IMR-90 (cell line): ENCODE measurements around the gene MLST8. TPM values are rescaled to one million over a fixed set of nuclear protein-coding genes. Genes with fewer than 3 reads are reported as not detected.

Experiments
- ATAC-seq: fragments of 200-7000 bp; cut with Tn5 transposase; 2 replicates; pipeline ENCODE4 v1.9.1; 2020; ENCODE audit warnings: low read depth, mild to moderate bottlenecking, moderate library complexity
- BruUV-seq: library from RNA; stranded (reverse); fragments of 400-500 nt; replicated peaks from 2 replicates; lab custom pipeline; 2021; lab: Mats Ljungman, UMichigan
- CTCF ChIA-PET: fragments of 300-600 bp; formaldehyde crosslinking; extraction: SDS; loops from one replicate; lab custom pipeline; 2021; ENCODE audit warnings: antibody characterized with exemption; lab: Yijun Ruan, JAX
- POLR2A ChIA-PET: fragments of 300-600 bp; sonication (Branson Sonifier 250); formaldehyde crosslinking; loops from one replicate; lab custom pipeline; 2022; ENCODE audit warnings: antibody characterized with exemption; ENCODE audit not compliant: unreplicated experiment; lab: Charles Lee
- DNase-seq: peaks from one replicate; pipeline ENCODE4 v3.0.0; 2013
- H2AFZ ChIP-seq: replicated peaks from 2 replicates; pipeline ENCODE3; 2013; ENCODE audit warnings: low read length, mild to moderate bottlenecking; ENCODE audit not compliant: poor library complexity
- H2AK5ac ChIP-seq: 2 replicates; pipeline ENCODE4 v1.6.1; 2013; ENCODE audit warnings: low read depth, low read length, inconsistent platforms
- H2AK9ac ChIP-seq: replicated peaks from 2 replicates; pipeline ENCODE3; 2013; ENCODE audit warnings: mild to moderate bottlenecking, low read depth, low read length, moderate library complexity; ENCODE audit not compliant: poor library complexity
- H2BK120ac ChIP-seq: 2 replicates; pipeline ENCODE4 v1.6.1; 2013; ENCODE audit warnings: low read depth, low read length, inconsistent platforms
- H2BK15ac ChIP-seq: 3 replicates; pipeline ENCODE4 v1.6.1; 2013; ENCODE audit warnings: low read depth, low read length, inconsistent platforms
- H2BK20ac ChIP-seq: 2 replicates; pipeline ENCODE4 v1.6.1; 2013; ENCODE audit warnings: low read depth, mild to moderate bottlenecking, inconsistent platforms, low read length, moderate library complexity
- H2BK5ac ChIP-seq: 2 replicates; pipeline ENCODE4 v1.6.1; 2013; ENCODE audit warnings: mild to moderate bottlenecking, low read depth, low read length, inconsistent platforms; ENCODE audit not compliant: poor library complexity, severe bottlenecking
- H3K14ac ChIP-seq: replicated peaks from 2 replicates; pipeline ENCODE4 v1.6.1; 2013; ENCODE audit warnings: low read depth, low read length, inconsistent platforms
- H3K18ac ChIP-seq: 2 replicates; pipeline ENCODE4 v1.6.1; 2013; ENCODE audit warnings: low read depth, low read length, control low read depth
- H3K23ac ChIP-seq: 2 replicates; pipeline ENCODE4 v1.6.1; 2013; ENCODE audit warnings: low read depth, low read length, inconsistent platforms
- H3K27ac ChIP-seq: 2 replicates; pipeline ENCODE4 v1.5.1; 2013; ENCODE audit warnings: mild to moderate bottlenecking, control low read depth, low read length; ENCODE audit not compliant: insufficient read depth
- H3K27me3 ChIP-seq: 2 replicates; pipeline ENCODE4 v1.6.1; 2013; ENCODE audit warnings: low read length; ENCODE audit not compliant: control insufficient read depth, insufficient read depth
- H3K36me3 ChIP-seq: 2 replicates; pipeline ENCODE4 v1.6.1; 2013; ENCODE audit warnings: low read length, mixed read lengths; ENCODE audit not compliant: control insufficient read depth, insufficient read depth
- H3K4ac ChIP-seq: 2 replicates; pipeline ENCODE4 v1.6.1; 2013; ENCODE audit warnings: low read depth, low read length, inconsistent platforms
- H3K4me1 ChIP-seq: 2 replicates; pipeline ENCODE4 v1.6.1; 2013; ENCODE audit warnings: low read length, mixed read lengths; ENCODE audit not compliant: control insufficient read depth, insufficient read depth
- H3K4me2 ChIP-seq: 2 replicates; pipeline ENCODE4 v1.6.1; 2013; ENCODE audit warnings: low read depth, mild to moderate bottlenecking, control low read depth, low read length, moderate library complexity
- H3K4me3 ChIP-seq: 2 replicates; pipeline ENCODE4 v1.5.1; 2013; ENCODE audit warnings: low read depth, mild to moderate bottlenecking, control low read depth, low read length, moderate library complexity; ENCODE audit not compliant: insufficient read depth
- H3K56ac ChIP-seq: 2 replicates; pipeline ENCODE4 v1.6.1; 2013; ENCODE audit warnings: low read length, inconsistent platforms; ENCODE audit not compliant: insufficient read depth; ENCODE audit errors: extremely low read depth
- H3K79me1 ChIP-seq, 2 experiments: 2 replicates each; pipeline ENCODE4 v1.6.1; 2013; ENCODE audit warnings: low read length in 2 of 2, inconsistent platforms in 1 of 2, low read depth in 1 of 2
- H3K9ac ChIP-seq: 2 replicates; pipeline ENCODE4 v1.6.1; 2013; ENCODE audit warnings: low read depth, low read length, control low read depth
- H3K9me1 ChIP-seq: 2 replicates; pipeline ENCODE4 v1.6.1; 2013; ENCODE audit warnings: low read length, inconsistent platforms; ENCODE audit not compliant: insufficient read depth
- H3K9me3 ChIP-seq: 2 replicates; pipeline ENCODE4 v1.6.1; 2013; ENCODE audit warnings: low read length; ENCODE audit not compliant: control insufficient read depth, insufficient read depth
- H4K20me1 ChIP-seq: 2 replicates; pipeline ENCODE4 v1.6.1; 2013; ENCODE audit warnings: low read length, inconsistent platforms; ENCODE audit not compliant: insufficient read depth
- H4K5ac ChIP-seq: 2 replicates; pipeline ENCODE4 v1.6.1; 2013; ENCODE audit warnings: mild to moderate bottlenecking, low read depth, low read length, control low read depth
- H4K8ac ChIP-seq, 2 experiments: 2 replicates each; pipeline ENCODE4 v1.6.1; 2013; ENCODE audit warnings: low read depth in 2 of 2, low read length in 2 of 2, control low read depth in 1 of 2, inconsistent platforms in 1 of 2
- H4K91ac ChIP-seq: 2 replicates; pipeline ENCODE4 v1.6.1; 2013; ENCODE audit warnings: low read depth, low read length, inconsistent platforms; ENCODE audit not compliant: insufficient read depth
- BHLHE40 ChIP-seq: fragments of 150-350 bp; IDR thresholded peaks from 2 replicates; pipeline ENCODE4 v1.6.1; 2016; ENCODE audit warnings: mild to moderate bottlenecking, low read depth, low read length
- CEBPB ChIP-seq: IDR thresholded peaks from 2 replicates; pipeline ENCODE4 v1.6.1; 2012; ENCODE audit warnings: low read depth, low read length, improper control_type of control experiment
- CHD1 ChIP-seq: IDR thresholded peaks from 2 replicates; pipeline ENCODE4 v1.6.1; 2012; ENCODE audit warnings: low read depth, low read length, improper control_type of control experiment
- FOS ChIP-seq: fragments of 150-350 bp; IDR thresholded peaks from 2 replicates; pipeline ENCODE4 v1.6.1; 2016; ENCODE audit warnings: low read depth, low read length
- MAFK ChIP-seq: IDR thresholded peaks from 2 replicates; pipeline ENCODE4 v1.6.1; 2012; ENCODE audit warnings: low read depth, low read length, improper control_type of control experiment
- MAZ ChIP-seq: IDR thresholded peaks from 2 replicates; pipeline ENCODE4 v1.6.1; 2012; ENCODE audit warnings: low read depth, mild to moderate bottlenecking, low read length, improper control_type of control experiment, moderate library complexity, borderline replicate concordance
- MXI1 ChIP-seq: IDR thresholded peaks from 2 replicates; pipeline ENCODE4 v1.6.1; 2012; ENCODE audit warnings: low read depth, mild to moderate bottlenecking, low read length, moderate library complexity, borderline replicate concordance
- NFE2L2 ChIP-seq: fragments of 150-350 bp; IDR thresholded peaks from 2 replicates; pipeline ENCODE4 v1.6.1; 2016; ENCODE audit warnings: low read depth, mild to moderate bottlenecking, low read length
- POLR2A ChIP-seq: IDR thresholded peaks from 2 replicates; pipeline ENCODE4 v1.6.1; 2012; ENCODE audit warnings: mild to moderate bottlenecking, low read depth, low read length
- RAD21 ChIP-seq: IDR thresholded peaks from 2 replicates; pipeline ENCODE4 v1.6.1; 2012; ENCODE audit warnings: low read length, improper control_type of control experiment
- RCOR1 ChIP-seq: IDR thresholded peaks from 2 replicates; pipeline ENCODE4 v1.6.1; 2012; ENCODE audit warnings: mild to moderate bottlenecking, low read length, improper control_type of control experiment; ENCODE audit not compliant: insufficient replicate concordance
- RFX5 ChIP-seq: IDR thresholded peaks from 2 replicates; pipeline ENCODE4 v1.8.0; 2012; ENCODE audit warnings: low read depth, mild to moderate bottlenecking, low read length, moderate library complexity
- SMC3 ChIP-seq: fragments of 150-350 bp; IDR thresholded peaks from 2 replicates; pipeline ENCODE4 v1.6.1; 2016; ENCODE audit warnings: low read depth, mild to moderate bottlenecking, antibody characterized with exemption, low read length, moderate library complexity
- WGBS, 2 experiments: methylation state at CpG; one replicate each; pipeline versions ENCODE4 v1.1.5 to v1.1.7; 2013; ENCODE audit warnings: missing lambda C conversion rate in 2 of 2; ENCODE audit not compliant: insufficient read length in 1 of 2; ENCODE audit errors: extremely low coverage in 2 of 2; 5-methylcytosine and 5-hydroxymethylcytosine counted together
- dilution Hi-C: fragments of 300-500 bp; cut with HindIII; formaldehyde crosslinking; loops from one replicate; pipeline ENCODE4 v1.14.3; 2018; ENCODE audit warnings: low sequenced_read_pairs; ENCODE audit not compliant: unreplicated experiment
- in situ Hi-C: fragments of 300-500 bp; cut with MboI; formaldehyde crosslinking; loops from 3 replicates; pipeline ENCODE4 v1.14.3; 2019; ENCODE audit warnings: low sequenced_read_pairs, inconsistent platforms, mixed read lengths
- intact Hi-C: fragments of 100-400 bp; cut with micrococcal nuclease; formaldehyde crosslinking; loops from 2 replicates; pipeline ENCODE4 v1.10.0; 2022
- polyA plus RNA-seq, 3 experiments: library from polyadenylated mRNA; depleted of rRNA; stranded (reverse); fragments of >200 nt; gene quantifications; 2 replicates each; pipeline ENCODE4 v1.2.3, GENCODE V29; 2012; ENCODE audit warnings: low replicate concordance in 1 of 3
- total RNA-seq: library from RNA; depleted of rRNA; stranded (reverse); fragments of >200 nt; gene quantifications from 2 replicates; pipeline ENCODE4 v1.2.3, GENCODE V29; 2012
- TF ChIP-seq, protein P1 (sequence below): fragments of 150-350 bp; IDR thresholded peaks from 2 replicates; pipeline ENCODE4 v1.6.1; 2016; ENCODE audit warnings: low read depth, mild to moderate bottlenecking, low read length, moderate library complexity, borderline replicate concordance
- TF ChIP-seq, protein P2 (sequence below): conservative IDR thresholded peaks from 2 replicates; pipeline ENCODE4 v1.5.1; 2012; ENCODE audit warnings: mild to moderate bottlenecking, low read depth, low read length, improper control_type of control experiment
- TF ChIP-seq, protein P3 (sequence below): fragments of 150-350 bp; IDR thresholded peaks from 2 replicates; pipeline ENCODE4 v1.6.1; 2017; ENCODE audit warnings: mild to moderate bottlenecking, antibody characterized with exemption, low read length, low read depth

The MLST8 gene
- total and polyA plus RNA-seq, 2 of the 4 experiments (the other 2 are of a cell fraction): 34.4 to 93.7 TPM

DNA sequence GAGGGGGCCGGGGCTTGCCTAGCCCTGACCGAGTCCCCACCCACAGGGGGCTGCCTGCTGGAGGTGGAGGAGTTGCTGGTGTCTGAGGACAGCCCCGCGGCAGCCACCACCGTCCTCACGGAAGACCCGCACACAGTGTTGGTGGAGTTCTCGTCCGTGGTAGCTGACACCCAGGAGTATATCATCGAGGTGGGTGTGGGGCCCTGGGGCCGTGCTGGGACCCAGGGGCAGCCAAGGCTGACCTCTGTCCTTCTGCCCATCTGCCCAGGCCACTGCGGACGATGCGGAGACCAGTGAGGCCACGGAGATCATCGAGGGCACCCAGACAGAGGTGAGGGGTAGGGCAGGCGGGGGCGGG lies 29.5 kb downstream of the MLST8 start:
- Histone ChIP-seq H2AK5ac (no peak overlapping the region), H4K20me1 (peaks cover 14% of the 10 kb centered on the region), H3K18ac (no peak overlapping the region), H4K91ac (no peak overlapping the region), H3K27ac (no peak overlapping the region), H3K9ac (no peak overlapping the region), H3K56ac (no peak overlapping the region), H3K9me3 (no peaks in the 10 kb centered on the region), H3K23ac (no peak overlapping the region), H3K4me3 (no peak overlapping the region), H3K27me3 (peaks cover 9% of the 10 kb centered on the region), H2BK15ac (no peak overlapping the region), H4K5ac (no peak overlapping the region), H3K14ac (no peak overlapping the region), H2AFZ (no peak overlapping the region), H3K79me1 (no peaks in the 10 kb centered on the region), H3K9me1 (no peaks in the 10 kb centered on the region), H3K4me1 (peaks cover 5% of the 10 kb centered on the region; the same call in 1 of the 2 replicates), H3K36me3 (peaks cover 52% of the 10 kb centered on the region), H2AK9ac (no peak overlapping the region), H2BK120ac (no peak overlapping the region), H3K4ac (no peak overlapping the region), H2BK5ac (no peak overlapping the region), H3K4me2 (no peak overlapping the region), H2BK20ac (no peak overlapping the region), H4K8ac (no peak overlapping the region)
- no peak for DNase-seq
- TF ChIP-seq FOS: no peak
- no peak for TF ChIP-seq RFX5
- no peak for TF ChIP-seq MAFK
- no peak for TF ChIP-seq RAD21
- TF ChIP-seq, protein P1, sequence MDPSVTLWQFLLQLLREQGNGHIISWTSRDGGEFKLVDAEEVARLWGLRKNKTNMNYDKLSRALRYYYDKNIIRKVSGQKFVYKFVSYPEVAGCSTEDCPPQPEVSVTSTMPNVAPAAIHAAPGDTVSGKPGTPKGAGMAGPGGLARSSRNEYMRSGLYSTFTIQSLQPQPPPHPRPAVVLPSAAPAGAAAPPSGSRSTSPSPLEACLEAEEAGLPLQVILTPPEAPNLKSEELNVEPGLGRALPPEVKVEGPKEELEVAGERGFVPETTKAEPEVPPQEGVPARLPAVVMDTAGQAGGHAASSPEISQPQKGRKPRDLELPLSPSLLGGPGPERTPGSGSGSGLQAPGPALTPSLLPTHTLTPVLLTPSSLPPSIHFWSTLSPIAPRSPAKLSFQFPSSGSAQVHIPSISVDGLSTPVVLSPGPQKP: no peak
- no peak for TF ChIP-seq SMC3
- no peak for TF ChIP-seq CHD1
- TF ChIP-seq, protein P2, sequence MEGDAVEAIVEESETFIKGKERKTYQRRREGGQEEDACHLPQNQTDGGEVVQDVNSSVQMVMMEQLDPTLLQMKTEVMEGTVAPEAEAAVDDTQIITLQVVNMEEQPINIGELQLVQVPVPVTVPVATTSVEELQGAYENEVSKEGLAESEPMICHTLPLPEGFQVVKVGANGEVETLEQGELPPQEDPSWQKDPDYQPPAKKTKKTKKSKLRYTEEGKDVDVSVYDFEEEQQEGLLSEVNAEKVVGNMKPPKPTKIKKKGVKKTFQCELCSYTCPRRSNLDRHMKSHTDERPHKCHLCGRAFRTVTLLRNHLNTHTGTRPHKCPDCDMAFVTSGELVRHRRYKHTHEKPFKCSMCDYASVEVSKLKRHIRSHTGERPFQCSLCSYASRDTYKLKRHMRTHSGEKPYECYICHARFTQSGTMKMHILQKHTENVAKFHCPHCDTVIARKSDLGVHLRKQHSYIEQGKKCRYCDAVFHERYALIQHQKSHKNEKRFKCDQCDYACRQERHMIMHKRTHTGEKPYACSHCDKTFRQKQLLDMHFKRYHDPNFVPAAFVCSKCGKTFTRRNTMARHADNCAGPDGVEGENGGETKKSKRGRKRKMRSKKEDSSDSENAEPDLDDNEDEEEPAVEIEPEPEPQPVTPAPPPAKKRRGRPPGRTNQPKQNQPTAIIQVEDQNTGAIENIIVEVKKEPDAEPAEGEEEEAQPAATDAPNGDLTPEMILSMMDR: no peak
- TF ChIP-seq RCOR1: no peak
- no peak for TF ChIP-seq CEBPB
- TF ChIP-seq MAZ: no peak
- TF ChIP-seq MXI1: no peak
- no peak for TF ChIP-seq NFE2L2
- TF ChIP-seq, protein P3, sequence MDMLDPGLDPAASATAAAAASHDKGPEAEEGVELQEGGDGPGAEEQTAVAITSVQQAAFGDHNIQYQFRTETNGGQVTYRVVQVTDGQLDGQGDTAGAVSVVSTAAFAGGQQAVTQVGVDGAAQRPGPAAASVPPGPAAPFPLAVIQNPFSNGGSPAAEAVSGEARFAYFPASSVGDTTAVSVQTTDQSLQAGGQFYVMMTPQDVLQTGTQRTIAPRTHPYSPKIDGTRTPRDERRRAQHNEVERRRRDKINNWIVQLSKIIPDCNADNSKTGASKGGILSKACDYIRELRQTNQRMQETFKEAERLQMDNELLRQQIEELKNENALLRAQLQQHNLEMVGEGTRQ: no peak
- no peak for TF ChIP-seq BHLHE40
- TF ChIP-seq POLR2A: no peak
- BruUV-seq: no TSS peak
- ChIA-PET CTCF (no interaction called here), POLR2A (no interaction called here)
- ATAC-seq: no peak
- in situ Hi-C loops (no loop called here), dilution Hi-C loops (no loop called here), intact Hi-C loops (no loop called here)
- WGBS, 2 experiments: 95% methylated on average over 11 of the region's 18 CpGs; no CpG with 5 or more reads in 1 of the 2 experiments
